Fibroblast of skin of right quadriceps (primary cell): ENCODE data around the gene ARHGEF10L.
"Not testable (repeated sequence)": the region's sequence is repeated elsewhere in the genome, so short reads cannot be mapped to it uniquely, and the experiment has no call there.

ENCODE experiments used
- DNase-seq: peaks from one replicate; pipeline ENCODE4 v3.0.0-alpha.2; 2013

ARHGEF10L gene

DNA sequence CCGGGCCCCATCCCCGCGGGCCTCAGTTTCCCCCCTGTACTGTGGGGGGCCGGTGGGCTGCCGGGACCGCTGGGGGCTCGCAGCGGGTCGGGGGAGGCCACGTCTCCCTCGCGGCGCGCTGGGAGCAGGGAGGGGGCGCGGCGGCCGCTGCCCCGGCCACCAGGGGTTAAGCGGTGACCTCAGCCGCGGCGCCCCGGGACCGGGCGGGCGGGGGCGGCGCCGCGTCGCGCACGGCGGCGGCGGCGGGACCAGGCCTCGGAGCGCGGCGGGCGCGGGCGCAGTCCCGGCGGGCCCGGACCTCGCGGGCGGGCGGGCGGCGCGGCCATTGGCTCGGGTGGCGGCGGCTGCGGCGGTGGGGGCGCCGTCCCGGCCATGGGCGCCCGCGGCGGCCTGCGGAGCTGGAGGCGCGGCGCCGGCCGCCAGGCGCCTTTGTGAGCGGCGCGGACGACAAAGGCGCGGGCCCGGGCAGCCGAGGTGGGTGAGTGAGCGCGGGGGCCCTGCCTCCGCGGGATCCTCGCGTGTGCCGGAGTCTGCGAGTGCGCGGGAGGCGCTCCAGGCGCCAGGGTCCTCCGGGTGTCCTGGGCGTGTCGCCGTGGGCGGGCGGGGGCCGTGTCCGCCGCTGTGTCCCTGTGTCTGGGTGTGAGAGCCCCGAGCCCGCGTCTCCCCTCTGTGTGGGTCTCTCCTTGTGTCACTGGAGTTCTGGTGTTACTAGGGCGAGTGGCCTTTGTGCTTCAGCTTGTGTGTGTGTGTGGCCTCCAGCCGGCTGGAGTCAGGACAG, at the start of gene ARHGEF10L:
TSS of gene ARHGEF10L (plus strand) at position 222 of the 778 bp plus-strand sequence. CDS start 40,898 bp downstream, outside the sequence.
- no peak for DNase-seq

- not testable (repeated sequence) for DNase-seq
Measured at GRCh38 chr1:17489768-17490417, 49.6 kb upstream of the ARHGEF10L start.

GRCh38 chr1:17490667-17491066, 48.8 kb upstream of the ARHGEF10L start:
- DNase-seq, result not testable (repeated sequence)

DNA sequence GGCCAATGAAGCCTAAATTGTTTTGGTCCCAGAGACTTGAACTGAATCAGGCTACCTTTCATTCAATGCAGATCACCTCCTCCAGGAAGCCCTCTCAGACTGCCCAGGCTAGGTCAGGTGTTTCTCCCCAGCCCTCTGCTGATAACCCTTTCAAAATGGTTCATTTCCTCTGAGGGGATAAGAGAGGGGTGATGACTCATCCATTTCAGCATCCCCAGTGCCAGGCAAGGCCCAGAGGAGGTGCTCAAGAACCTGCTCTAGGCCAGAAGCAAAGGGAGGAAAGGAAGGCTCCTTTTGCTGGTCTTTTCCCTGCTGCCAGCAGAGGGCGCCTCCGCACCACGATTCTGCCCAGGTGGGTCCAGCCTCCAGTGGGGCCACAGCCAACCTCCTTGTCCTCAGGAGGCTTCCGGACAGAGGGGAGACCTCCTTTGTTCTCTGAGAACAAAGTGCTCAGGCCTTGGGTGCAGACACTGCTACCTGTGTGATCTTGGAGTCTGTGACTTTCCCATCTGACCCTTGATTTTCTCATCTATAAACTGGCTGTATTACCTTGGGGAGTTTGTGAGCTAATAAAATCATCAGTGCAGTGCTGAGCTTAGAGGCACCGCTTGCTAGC, 45.3 kb upstream of the ARHGEF10L start:
- DNase-seq, result peak; percentile 70

- no peak for DNase-seq
Measured at GRCh38 chr1:17496419-17496818, 43.1 kb upstream of the ARHGEF10L start.

DNA sequence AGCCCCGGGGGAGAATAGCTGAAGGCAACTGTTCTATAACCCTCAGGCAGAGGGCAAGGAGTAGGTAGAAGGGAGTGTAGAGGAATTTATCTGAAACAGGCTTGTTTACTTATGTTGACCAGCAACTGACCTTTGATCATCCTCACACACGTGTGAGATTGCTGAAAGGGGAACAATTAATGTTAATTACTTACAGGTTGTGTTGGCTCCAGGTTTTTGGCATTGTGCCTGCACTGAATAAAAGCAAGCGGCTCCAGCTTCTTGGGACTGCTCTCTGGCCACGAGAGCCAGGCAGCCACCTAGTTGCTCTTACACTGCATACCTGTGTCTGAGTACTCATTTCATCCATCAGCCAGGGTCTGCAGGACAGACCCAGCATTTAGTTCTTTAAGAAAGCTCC, 41.3 kb upstream of the ARHGEF10L start:
- DNase-seq, result no peak

GRCh38 chr1:17502326-17502778, 37.1 kb upstream of the ARHGEF10L start:
- peak; percentile 77 for DNase-seq

DNA sequence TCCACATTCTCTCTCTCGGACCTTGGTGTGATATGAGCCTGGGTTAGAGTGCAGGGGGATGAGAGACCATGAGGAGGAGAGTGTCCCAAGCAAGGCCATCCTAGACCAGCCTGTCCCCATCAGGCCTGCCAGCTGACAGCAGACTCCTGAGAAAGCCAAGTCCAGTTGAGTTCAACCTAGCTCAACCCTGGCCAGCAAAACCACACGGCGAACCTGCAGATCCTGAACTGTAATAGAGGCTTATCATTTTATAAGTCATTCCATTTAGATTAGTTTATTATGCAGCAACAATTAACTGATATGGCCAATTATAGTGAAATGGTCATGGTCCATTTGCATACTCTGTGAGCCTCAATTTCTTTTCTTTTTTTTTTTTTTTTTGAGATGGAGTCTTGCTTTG, 36.4 kb upstream of the ARHGEF10L start:
- DNase-seq, result no peak

DNA sequence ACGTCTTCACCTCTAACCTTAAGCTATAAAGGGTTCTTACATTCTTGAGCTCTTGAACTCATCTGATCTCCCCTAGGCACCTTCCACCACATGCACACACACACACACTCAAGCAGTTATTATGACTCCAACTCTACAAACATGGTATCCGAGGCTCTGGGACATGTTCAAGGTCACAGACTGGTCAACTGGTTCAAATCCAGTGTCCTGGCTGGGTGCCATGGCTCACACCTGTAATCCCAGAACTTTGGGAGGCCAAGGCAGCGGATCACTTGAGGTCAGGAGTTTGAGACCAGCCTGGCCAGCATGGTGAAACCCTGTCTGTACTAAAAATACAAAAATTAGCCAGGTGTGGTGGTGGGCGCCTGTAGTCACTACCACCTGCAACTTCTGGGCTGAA, 32.3 kb upstream of the ARHGEF10L start:
- not testable (repeated sequence) for DNase-seq

DNA sequence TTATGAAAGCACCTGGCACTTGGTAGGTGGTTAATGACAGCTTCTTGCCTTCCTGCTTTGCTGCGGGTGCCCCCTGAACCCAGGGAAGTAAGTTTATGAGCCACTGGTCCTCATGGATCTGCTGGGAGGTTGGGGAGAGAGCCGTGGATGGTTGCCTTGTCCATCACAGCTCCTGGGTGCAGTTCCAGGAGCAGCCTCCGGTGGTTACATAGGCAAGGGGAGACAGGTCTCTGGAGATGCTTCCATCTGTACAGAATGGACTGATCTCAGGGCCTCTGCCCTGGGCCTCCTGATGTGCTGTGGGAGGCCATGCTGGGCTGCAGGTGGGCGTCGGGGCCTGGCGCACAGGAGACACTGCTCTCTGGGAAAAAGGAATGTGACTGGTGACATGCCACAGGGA, 31.6 kb upstream of the ARHGEF10L start:
- DNase-seq, result no peak

DNA sequence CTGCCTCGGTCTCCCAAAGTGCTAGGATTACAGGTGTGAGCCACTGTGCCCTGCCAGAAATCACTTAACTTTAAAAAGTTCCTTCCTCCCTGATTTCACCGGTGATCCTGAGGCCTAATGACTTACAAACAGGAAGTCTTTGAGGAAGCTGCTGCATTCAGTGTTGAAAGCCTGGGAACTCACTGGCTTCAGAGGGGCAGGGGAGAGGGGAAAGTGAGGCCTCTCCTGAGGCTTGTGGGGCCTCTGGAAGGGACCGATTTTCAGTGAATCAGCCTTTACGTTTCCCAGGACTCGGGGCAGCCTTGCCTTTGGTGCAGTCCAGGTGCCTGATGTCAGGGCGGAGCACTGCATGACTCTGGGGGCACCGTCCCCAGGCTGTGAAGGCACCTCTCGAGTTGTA, 30.1 kb upstream of the ARHGEF10L start:
- no peak for DNase-seq

DNA sequence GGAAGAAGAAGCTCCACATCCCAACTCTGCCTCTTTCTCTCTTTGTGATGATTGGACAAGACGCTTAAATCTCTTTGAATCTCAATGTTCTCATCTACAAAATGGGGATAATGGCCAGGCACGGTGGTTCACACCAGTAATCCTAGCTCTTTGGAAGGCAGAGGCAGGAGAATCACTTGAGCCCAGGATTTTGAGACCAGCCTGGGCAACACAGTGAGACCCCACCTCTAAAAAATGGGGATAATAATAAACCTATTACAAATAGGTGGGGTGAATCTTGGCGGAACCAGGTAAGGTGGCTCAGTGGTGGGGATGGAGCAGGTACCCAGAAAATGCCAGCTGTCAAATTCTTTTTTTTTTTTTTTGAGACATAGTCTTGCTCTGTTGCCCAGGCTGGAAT, 29.4 kb upstream of the ARHGEF10L start:
- DNase-seq, result no peak

GRCh38 chr1:17511188-17511587, 28.3 kb upstream of the ARHGEF10L start:
- DNase-seq, result no peak

- DNase-seq, result no peak
Measured at GRCh38 chr1:17513131-17513530, 26.4 kb upstream of the ARHGEF10L start.

- no peak for DNase-seq
Measured at GRCh38 chr1:17514776-17515175, 24.7 kb upstream of the ARHGEF10L start.

DNA sequence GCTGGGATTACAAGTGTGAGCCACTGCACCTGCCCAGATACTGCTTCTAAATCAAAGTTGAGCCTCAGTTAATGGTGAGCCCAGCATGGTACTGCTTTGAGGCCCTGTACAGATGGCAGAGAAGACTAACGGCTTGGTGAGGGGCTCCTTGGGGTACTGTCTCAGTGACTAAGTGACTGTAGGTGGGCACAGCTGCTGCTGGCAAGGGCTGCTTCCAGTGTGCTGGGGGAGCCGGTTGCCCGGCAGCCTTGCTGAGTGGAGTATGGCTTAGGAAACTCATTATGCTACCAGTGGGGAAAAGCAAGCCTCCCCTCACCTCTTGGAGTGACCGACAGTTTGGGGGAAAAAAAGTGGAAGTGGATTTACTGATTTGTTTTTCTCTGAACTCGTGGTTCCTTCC, 23.6 kb upstream of the ARHGEF10L start:
- no peak for DNase-seq

GRCh38 chr1:17516303-17517214, 22.9 kb upstream of the ARHGEF10L start:
- DNase-seq, result no peak

- no peak for DNase-seq
Measured at GRCh38 chr1:17520041-17520440, 19.5 kb upstream of the ARHGEF10L start.

DNA sequence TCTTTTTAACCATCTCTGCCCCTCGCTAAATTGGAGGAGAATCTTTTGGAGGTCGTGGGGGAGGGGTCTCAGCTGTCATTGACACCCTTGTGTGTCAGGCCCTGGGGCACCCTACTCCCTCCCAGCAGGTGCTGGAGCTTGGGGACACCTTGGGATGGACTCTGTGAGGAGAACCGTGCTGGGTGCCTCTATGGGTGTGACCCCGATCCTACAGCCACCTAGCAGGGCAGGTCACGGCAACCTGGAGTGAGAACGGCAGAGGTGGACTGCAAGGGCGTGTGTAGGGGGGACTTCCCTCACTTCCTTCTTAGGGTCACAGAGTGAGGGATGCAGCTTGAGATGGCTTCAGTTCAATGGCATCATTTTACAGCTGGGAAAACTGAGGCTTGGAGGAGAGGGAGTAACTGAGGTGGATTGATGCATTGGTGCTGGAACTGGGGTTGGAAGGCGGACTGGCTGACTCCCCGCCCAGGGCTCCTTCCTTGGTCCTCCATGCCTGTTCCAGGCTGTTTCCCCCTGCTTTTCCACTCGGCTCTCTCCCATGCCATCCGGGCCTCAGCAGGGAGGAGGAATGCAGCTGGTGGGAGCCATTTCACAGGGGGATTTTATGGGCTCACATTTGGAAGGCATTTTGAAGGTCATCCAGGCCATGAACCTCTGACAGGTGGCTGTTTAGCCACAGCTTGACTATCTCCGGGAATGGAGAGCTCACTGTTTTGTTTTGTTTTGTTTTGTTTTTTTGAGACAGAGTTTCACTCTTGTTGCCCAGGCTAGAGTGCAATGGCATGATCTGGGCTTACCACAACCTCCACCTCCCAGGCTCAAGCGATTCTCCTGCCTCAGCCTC, 18.8 kb upstream of the ARHGEF10L start:
- DNase-seq, result no peak

GRCh38 chr1:17521946-17522612, 17.4 kb upstream of the ARHGEF10L start:
- DNase-seq, result no peak

- DNase-seq, result no peak
Measured at GRCh38 chr1:17523321-17524041, 16.0 kb upstream of the ARHGEF10L start.
